ENCODE data around the gene ZFAND3.

- TF ChIP-seq CTCF (IDR thresholded peaks at IDR 0.05; ENCODE audit: poor library complexity, severe bottlenecking) (no peak), EZH2 (IDR thresholded peaks at IDR 0.05; ENCODE audit: borderline replicate concordance, insufficient read depth, low read length, poor library complexity, severe bottlenecking) (no peak), POLR2AphosphoS5 (IDR thresholded peaks at IDR 0.05) (no peak), RAD21 (conservative IDR thresholded peaks at IDR 0.05) (no peak), REST (IDR thresholded peaks at IDR 0.05; ENCODE audit: borderline replicate concordance) (no peak), MXI1 (conservative IDR thresholded peaks at IDR 0.05; ENCODE audit: poor library complexity, severe bottlenecking) (no peak), SMC3 (conservative IDR thresholded peaks at IDR 0.05; ENCODE audit: poor library complexity) (no peak)
Observed at GRCh38 chr6:37802810-37803209, 16.7 kb upstream of the ZFAND3 start.

Data from neural cell (in vitro differentiated cells).